GM23248 (cell line): ENCODE results near the gene SEMA5A.

ENCODE experiments used
- EZH2 ChIP-seq: fragments of 200-600 bp; sonication (generic); IDR thresholded peaks from 2 replicates; pipeline ENCODE4 v1.6.1; 2018; ENCODE audit warnings: antibody characterized with exemption, mild to moderate bottlenecking; ENCODE audit not compliant: insufficient read depth, poor library complexity, severe bottlenecking
- EZH2phosphoT487 ChIP-seq: fragments of 200-600 bp; sonication (generic); IDR thresholded peaks from 2 replicates; pipeline ENCODE4 v1.6.1; 2018; ENCODE audit warnings: antibody characterized with exemption, moderate library complexity, mild to moderate bottlenecking, low read depth; ENCODE audit not compliant: insufficient read depth

GRCh38 chr5:9013147-9013546 lies 532.7 kb downstream of the SEMA5A start:
- TF ChIP-seq EZH2phosphoT487 (no peak), EZH2 (no peak)
